KG1 (cell line): ENCODE results near the gene PDZD2.
"Not testable (repeated sequence)": the region's sequence is repeated elsewhere in the genome, so short reads cannot be mapped to it uniquely, and the experiment has no call there.

Experiments used
- DNase-seq: peaks from one replicate; lab custom pipeline; 2025; lab: John Stamatoyannopoulos, UW

Gene PDZD2

DNA sequence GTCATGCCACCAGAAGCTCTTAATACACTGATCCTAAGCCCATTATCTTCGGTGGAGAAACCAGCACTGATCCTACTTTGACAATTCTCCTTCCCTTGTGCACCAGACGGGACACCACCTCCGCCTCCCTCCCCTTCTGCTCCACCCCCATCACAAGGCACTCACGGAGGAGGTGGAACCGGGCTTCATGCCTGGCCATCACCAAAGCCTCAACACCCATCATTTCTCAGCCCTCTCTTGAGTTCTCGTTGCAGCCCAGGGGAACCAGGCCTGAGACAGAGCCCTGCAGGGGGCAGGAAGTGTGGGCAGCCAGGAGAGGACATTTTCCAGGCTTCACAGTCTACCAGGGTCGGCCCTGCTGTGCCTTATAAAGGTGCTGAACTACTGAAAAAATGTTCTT lies 374.7 kb downstream of the PDZD2 start:
- DNase-seq, result no peak

DNA sequence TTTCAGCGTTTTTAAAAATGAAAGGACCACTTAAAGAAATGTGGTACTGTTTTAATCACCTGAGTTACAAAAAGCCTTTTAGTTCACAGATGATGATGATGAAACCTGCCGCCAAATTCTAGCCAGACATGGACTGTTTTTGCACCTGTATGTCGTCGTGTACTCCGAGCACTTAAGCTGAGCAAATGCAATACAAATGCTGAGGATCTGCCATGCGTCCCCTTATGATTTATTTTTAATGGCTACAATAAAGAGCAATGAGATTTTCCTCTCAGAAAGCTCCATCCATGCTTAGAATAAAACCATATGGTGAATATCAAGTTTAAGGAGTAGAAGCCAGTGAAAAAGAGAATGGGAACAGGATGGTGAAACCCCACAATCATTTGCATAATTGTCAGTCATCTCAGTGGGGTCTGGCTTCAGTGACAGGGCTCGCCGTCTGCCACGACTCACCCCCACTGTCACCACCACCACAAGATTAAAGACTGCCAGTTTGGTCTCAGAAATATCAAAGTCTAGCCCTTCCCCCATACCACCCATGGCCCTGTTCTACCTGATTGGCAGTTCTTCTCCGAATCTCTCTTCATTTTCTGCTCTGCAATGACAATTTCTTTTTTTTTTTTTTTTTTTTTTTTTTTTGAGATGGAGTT lies 375.3 kb downstream of the PDZD2 start:
- DNase-seq, result no peak

DNA sequence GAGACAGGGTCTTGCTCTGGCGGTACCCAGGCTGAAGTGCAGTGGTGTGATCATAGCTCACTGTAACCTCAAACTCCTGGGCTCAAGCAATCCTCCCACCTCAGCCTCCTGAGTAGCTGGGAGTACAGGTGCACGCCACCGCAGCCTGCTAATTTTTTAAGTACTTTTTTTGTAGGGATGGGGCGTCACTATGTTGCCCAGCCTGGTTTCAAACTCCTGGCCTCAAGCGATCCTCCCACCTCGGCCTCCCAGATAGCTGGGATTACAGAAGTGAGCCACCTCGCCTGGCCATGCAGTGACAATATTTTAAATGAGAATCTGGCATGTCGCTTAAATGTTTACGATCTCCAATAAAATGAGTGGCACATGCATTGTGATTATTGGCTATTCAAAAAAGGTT lies 376.3 kb downstream of the PDZD2 start:
- not testable (repeated sequence) for DNase-seq

DNA sequence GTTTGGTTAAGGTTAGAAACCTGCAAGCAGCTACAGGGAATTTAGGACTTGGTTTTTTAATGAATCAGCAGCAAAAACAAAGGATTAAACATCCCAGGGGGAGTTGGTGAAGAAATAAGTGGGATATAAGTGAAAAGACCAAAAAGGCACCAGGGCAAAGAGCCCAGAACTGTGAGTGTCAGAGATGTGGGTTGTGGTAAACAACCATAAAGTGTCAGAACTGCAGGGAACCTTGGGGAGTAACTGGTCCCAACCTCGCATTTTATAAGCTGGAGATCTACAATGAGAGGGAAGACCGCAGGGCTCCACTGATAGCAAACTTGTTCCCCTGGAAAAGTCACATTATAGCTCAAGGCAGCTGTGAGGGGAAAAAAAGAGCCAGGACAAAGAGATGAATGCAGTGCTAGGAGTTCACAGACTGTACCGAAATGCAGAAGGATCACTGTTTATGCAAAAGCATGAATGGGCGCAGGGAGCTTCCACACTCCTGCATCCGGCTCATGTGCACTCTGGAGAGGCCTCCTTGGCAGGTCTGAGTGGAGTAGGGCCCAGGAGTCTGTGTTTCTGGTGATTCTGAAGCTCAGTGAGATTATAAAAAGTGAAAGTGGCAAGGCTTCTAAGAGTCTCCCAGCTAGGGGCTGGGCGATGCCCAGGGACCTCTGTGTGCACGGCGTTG lies 378.9 kb downstream of the PDZD2 start:
- no peak for DNase-seq

DNA sequence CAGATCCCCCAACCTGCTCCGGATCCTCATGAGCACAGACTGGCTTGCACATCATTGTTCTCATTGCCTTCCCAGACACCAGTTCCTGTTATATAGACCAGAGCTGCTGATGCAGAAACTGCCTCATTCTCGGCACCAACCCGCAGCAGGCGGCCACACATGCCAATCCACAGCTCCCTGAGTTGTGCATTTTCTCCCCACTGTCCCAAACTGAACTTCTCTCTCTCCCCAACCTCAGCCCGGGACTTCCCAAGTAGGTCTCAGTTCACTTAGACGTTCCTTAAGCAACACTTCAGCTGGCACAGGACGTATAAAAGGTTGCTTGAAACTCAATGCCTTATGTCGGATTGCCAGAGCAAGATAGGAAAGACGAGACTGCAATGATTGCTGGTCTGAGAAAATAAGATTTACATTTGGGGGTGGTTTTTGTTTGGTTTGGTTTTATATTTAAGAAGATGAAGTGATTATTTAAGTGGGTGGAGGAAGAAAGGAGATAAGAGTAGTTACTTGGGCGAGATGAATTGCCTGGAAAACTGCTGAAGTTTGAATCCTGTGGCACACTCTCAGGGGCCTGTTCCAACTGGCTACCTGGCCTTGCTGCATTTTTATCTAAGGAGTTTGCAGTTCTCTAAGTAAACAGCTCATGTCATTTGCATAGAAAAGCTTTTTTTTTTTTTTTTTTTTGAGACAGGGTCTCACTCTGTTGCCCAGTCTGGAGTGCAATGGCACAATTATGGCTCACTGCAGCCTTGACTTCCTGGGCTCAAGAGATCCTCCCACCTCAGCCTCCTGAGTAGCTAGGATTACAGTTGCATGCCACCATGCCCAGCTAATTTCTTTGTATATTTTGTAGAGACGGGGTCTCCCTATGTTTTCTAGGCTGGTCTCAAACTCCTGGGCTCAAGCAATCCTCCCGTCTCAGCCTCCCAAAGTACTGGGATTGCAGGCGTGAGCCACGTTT lies 379.8 kb downstream of the PDZD2 start:
- DNase-seq, result no peak

DNA sequence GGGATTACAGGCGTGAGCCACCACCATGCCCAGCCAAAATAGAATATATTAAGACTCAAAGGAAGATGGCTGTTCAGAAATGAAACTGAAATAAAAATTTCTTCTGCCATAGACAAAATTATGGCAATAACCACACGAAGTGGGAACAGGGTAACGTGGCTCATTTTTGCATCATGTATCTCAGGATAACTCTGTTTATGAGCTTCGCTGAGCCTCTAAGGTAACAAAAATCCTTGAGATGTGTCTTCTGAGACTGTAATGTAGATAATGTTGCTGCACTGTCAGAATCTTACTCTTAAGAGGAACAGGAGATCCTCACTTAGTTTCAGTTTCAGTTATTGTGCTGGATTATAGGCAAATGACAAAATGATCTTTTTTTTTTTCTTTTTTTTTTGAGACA lies 381.3 kb downstream of the PDZD2 start:
- no peak for DNase-seq

DNA sequence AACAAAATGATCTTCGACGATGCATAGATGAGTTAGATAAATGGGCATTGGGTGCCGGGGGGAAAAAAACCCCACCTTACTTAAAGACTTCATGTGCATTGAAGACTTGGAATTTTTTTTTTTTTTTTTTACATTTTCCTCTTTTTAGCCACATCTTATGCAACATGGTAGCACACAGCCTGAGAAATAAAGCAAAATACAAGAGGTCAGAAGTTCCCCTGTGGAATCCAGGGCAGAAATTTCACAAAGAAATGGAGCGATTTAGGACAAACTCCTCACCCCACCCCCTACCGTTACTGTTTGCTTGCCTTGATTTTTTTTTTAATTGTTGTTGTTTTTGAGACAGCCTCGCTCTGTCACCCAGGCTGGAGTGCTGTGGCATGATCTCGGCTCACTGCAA lies 382.0 kb downstream of the PDZD2 start:
- DNase-seq, result no peak

DNA sequence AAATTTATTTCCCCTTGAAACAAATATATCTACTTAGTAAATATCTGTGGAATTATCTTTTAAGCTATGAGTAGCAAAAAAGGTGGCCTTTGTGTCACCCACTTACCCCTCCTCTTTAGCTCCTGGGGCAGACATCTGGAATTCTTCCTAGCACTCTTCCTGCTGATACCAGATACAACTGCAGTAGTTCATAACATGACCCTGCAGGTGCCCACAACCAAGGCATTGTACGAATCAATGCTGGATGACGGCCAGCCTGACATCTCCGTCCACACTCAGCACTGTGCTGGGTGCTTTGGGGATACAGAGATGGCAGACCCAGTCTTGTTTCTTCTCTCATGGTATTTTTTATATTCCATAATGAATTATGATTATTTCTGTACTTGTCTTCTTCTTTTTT lies 382.8 kb downstream of the PDZD2 start:
- no peak for DNase-seq

DNA sequence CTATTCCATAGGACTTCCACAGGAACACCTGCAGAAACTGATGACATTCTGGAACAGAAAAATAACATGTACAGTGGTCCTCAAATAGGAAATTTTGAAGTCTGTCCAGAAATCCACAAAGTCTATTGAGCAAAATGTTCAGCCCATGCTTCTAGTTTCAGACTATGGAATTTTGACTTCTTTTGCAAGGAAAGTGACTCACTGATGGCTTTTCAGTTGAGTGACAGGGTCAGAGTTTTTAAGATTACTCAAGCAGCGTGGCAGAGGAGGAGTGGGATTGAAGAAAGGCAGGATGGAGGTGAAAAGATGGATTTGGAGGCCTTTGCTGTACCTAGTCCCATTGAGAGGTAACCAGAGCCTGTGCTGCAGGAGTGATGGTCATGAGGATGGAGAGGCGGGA lies 383.7 kb downstream of the PDZD2 start:
- no peak for DNase-seq

DNA sequence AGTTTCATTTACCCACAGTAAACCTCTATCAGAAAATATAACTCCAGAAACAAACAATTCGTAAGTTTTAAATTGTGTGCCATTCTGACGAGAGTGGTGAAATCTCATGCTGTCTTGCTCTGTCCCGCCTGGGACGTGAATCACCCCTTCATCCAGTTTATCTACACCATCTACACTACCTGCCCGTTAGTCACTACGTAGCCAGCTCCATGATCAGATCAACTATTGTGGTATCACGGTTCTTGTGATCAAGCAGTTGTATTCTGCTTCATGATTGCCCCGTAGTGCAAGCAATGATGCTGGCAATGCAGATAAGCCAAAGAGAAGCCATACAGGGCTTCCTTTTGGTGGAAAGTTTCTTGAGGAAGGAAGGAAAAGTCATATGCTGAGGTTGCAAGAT lies 384.9 kb downstream of the PDZD2 start:
- DNase-seq, result no peak

DNA sequence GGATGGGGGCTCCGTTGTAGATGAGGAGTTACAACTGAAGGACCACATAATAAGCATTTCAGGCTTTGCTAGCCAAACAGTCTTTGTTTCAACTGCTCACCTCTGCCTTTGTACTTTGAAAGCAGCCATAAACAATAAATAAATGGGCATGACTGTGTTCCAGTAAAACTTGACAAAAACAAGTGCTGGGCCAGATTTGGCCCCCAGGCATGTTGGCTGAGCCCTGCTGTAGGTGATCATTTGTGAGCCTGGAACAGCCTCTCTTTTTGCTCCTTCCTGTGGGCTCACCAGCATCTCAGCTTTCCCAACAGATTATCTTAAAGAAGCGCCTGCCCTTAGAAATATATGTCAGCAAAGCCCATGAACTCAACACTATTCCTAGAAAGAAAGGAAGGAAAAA lies 385.8 kb downstream of the PDZD2 start:
- DNase-seq, result no peak

DNA sequence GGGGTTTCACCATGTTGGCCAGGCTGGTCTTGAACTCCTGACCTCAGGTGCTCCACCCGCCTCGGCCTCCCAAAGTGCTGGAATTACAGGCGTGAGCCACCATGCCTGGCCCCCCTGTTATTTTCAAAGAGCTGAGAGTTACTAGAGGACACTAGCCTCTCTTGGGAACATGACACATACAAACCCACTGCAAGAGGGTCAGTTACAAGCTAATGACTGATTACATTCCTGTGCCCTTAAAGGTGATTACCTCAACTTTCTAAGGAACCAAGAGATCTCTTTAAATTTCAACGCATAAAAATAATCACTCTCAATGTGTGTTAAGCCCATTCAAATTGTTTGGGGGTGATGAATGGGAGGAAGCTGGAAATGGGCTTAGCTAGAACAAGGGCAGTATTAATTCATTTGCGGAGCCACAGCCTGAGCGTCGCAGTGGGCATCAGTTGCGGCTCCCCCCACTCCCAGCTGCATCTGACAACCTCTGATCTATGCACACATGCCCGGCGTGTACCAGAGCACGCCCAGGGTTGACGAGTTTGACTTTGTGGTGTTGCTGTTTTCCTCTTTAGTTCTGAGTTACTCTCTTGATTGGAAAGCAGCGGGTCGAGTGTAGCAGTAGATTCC lies 388.3 kb downstream of the PDZD2 start:
- DNase-seq, result no peak

DNA sequence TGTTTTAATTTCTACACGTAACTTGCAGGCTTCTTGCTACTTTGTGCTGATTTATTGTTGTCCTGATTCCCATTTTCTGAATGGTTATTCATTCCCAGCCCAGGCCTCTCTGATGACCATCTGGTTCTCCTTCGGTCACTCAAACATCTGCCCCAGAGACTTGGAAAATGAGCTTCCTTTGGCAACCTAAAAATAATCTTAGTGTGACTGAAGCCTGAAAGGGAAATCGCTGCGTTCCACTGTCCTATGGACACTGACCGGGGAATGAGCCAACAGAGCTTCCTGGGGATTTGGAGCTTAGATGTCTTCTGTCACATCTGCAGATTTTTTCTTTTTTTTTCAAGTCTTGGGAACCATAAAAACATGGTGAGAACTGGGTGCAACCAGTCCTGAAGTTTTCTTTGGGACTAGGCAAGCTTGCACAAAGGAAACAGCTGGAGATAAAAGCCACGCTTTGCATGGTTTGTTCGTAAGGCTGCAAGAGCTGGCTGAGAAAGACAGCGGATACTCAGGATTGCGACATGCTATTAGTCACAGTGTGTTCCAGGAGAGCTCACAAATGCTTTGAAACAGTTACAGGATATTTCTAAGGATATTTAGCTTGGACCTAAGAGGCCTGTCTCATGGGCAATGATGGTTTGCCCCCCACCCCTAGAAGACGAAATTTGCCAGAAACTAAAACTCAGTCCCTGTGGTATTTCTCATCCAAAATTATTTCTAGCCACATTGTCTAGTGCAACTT lies 389.0 kb downstream of the PDZD2 start:
- no peak for DNase-seq

DNA sequence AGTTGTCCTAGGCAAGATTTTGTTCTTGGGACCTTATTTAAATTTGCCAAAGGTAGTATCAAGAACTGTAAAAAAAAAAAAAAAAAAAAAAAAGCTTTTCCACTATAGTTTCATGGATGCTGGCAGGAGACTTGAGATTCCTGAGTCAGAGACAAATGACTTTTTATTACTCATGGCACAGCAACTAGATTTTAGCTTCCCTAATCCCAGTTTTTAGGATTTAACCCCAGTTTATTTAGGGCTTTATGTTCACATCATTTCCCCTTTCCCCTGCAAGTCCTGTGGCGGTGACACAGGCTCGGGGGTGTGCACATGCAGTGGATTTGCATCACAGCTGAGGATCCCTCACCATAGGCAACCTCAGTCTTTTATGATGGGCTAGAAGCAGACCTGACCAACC lies 390.3 kb downstream of the PDZD2 start:
- DNase-seq, result no peak

DNA sequence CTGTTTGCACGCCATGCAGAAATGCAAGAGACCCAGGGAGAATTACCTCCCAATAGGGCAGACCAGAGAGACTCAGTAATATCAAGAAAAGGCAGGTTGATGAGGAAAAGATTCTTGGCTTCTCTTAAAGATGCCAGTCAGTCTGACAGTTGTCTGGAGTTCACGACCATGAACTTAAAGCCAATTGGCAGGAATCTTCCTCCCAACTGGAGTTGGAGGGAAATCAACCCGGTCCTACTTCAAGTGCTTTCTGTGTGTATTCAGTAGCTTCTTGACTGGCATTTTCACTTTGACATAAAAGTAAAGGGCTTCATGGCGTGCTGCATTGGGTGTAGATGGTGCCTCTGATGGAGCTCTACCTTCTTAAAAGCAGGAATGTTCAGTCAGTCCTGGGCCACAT lies 390.9 kb downstream of the PDZD2 start:
- no peak for DNase-seq

DNA sequence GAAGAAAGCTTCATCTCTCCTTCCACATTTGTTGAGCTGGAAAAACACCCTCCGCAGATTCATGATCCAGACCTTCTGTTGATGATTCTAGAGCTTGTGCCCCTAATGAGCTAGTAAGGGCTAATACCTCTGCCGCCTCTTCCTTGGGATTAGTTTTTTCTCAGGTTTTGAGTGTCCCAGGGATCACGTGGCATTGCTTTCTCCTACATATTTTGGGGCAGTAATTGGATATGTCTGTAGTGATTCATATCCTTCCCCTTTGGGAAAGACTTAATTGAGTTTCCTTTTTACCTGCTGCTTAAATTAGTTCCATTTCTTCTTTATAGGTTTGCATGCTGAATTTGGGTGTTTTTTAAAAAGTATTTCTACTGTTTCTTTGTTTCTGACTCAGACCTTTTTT lies 391.3 kb downstream of the PDZD2 start:
- no peak for DNase-seq

DNA sequence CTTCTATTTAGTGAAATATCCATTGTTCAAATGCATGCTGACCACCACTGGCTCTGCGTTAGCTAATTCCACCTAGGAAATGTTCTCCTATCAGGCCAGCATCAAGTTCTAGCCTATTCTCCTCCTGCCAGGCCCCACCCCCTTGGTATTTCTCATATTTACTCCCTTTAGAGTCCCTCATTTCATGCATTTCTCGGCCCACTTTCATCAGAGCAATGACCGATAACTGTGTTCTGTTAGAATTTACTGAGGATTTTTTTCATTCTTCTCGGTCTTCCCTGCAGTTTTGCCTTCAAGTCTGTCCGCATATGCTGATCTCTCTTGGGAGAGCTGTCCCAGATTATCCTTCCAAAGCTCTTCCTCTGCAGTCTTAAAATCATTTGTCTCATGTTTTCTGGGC lies 391.8 kb downstream of the PDZD2 start:
- DNase-seq, result no peak

DNA sequence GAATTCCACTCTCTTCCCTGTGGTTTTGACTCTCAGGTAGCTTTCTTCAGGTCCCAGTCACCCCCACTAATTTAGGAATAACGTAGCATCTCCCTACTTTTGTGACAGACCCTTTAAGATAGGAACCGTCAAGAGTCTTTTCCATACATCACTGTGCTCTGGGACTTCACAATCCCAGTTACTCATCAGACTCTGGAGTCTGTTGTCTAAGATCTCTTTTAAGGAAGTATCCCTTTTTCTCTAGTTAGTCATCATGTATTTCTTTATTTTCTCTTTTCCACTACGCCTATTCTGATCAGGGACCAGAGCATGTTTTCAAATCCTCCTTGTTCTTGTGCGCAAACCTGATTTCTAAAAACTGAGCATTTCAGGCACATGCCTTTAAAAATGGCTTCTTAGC lies 392.2 kb downstream of the PDZD2 start:
- no peak for DNase-seq

DNA sequence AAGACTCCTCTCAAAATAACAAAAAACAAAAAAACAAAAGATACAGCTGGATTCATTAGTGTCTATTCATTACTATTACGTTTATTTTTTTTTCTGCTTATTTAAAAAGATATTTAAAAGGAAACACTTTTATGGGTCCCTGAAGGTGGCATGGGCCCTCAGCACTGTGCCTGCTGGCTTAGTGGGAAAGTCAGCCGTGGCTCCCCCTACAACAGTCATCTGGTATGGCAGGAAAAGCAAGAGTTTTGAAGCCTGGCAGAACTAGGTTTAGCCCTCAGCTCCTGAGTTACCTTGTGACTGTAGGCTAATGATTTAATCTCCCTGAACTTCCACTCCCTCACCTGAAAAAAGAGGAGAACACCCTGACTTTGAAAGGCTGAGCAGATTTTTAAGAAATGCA lies 399.6 kb downstream of the PDZD2 start:
- DNase-seq, result no peak

DNA sequence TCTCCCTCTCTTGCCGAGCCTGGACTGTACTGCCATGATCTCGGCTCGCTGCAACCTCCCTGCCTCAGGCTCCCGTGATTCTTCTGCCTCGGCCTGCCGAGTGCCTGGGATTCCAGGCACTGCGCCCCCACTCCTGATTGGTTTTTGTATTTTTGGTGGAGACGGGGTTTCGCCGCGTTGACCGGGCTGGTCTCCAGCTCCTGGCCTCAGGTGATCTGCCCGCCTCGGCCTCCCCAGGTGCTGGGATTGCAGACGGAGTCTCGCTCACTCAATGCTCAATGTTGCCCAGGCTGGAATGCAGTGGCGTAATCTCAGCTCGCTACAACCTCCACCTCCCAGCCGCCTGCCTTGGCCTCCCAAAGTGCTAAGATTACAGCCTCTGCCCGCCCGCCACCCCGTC lies 400.2 kb downstream of the PDZD2 start:
- DNase-seq, result not testable (repeated sequence)

DNA sequence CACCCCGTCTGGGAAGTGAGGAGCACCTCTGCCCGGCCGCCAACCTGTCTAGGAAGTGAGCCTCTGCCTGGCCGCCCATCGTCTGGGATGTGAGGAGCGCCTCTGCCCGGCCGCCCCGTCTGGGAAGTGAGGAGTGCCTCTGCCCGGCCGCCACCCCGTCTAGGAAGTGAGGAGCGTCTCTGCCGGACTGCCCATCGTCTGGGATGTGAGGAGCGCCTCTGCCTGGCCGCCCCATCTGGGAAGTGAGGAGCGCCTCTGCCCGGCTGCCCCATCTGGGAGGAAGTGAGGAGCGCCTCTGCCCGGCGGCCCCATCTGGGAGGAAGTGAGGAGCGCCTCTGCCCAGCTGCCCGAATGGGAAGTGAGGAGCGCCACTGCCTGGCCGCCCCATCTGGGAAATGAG lies 400.7 kb downstream of the PDZD2 start:
- not testable (repeated sequence) for DNase-seq

DNA sequence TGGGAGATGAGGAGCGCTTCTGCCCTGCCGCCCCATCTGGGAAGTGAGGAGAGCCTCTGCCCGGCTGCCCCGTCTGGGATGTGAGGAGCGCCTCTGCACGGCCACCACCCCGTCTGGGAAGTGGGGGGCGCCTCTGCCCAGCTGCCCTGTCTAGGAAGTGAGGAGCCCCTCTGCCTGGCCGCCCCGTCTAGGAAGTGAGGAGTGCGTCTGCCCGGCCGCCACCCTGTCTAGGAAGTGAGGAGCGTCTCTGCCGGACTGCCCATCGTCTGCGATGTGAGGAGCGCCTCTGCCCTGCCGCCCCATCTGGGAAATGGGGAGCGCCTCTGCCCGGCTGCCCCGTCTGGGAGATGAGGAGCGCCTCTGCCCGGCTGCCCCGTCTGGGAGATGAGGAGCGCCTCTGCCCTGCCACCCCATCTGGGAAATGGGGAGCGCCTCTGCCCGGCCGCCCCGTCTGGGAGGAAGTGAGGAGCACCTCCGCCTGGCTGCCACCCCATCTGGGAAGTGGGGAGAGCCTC lies 401.3 kb downstream of the PDZD2 start:
- not testable (repeated sequence) for DNase-seq
